PC-3 (cell line): ENCODE measurements around the gene MIPEP. TPM values are rescaled to one million over a fixed set of nuclear protein-coding genes. Genes with fewer than 3 reads are reported as not detected.

ENCODE experiments used
- ATAC-seq: fragments of 200-7000 bp; cut with Tn5 transposase; 2 replicates; pipeline ENCODE4 v1.9.1; 2020; ENCODE audit warnings: mild to moderate bottlenecking, moderate library complexity
- BruUV-seq: library from RNA; stranded (reverse); fragments of 400-500 nt; replicated peaks from 2 replicates; lab custom pipeline; 2021; lab: Mats Ljungman, UMichigan
- CTCF ChIA-PET: fragments of 300-600 bp; sonication (Branson Sonifier 250); formaldehyde crosslinking; loops from one replicate; lab custom pipeline; 2022; ENCODE audit warnings: antibody characterized with exemption; lab: Charles Lee
- POLR2A ChIA-PET: fragments of 300-600 bp; sonication (Branson Sonifier 250); formaldehyde crosslinking; loops from one replicate; lab custom pipeline; 2022; ENCODE audit warnings: antibody characterized with exemption; ENCODE audit not compliant: unreplicated experiment; lab: Charles Lee
- DNase-seq: peaks from one replicate; pipeline ENCODE4 v3.0.0-alpha.2; 2015
- H2AFZ ChIP-seq: fragments of 300-600 bp; sonication (generic); 2 replicates; pipeline ENCODE4 v1.6.0; 2016; ENCODE audit warnings: antibody characterized with exemption, low read length
- H3F3A ChIP-seq: fragments of 300-600 bp; sonication (generic); one replicate; pipeline ENCODE4 v1.6.0; 2017; ENCODE audit warnings: antibody characterized with exemption, low read length, control low read depth, mild to moderate bottlenecking; ENCODE audit not compliant: unreplicated experiment
- H3K27ac ChIP-seq: fragments of 300-600 bp; sonication (generic); 2 replicates; pipeline ENCODE4 v1.5.1; 2016; ENCODE audit warnings: mild to moderate bottlenecking, low read length
- H3K27me3 ChIP-seq: fragments of 300-600 bp; sonication (generic); 2 replicates; pipeline ENCODE4 v1.6.1; 2016; ENCODE audit warnings: low read length, mixed read lengths
- H3K36me3 ChIP-seq: fragments of 300-600 bp; sonication (generic); 2 replicates; pipeline ENCODE4 v1.6.1; 2016; ENCODE audit warnings: low read depth, mixed run types, low read length, mixed read lengths
- H3K4me1 ChIP-seq: fragments of 300-600 bp; sonication (generic); 2 replicates; pipeline ENCODE4 v1.5.1; 2016; ENCODE audit warnings: low read length; ENCODE audit not compliant: insufficient read depth
- H3K4me2 ChIP-seq: fragments of 300-600 bp; sonication (generic); 2 replicates; pipeline ENCODE4 v1.6.0; 2016; ENCODE audit warnings: low read length
- H3K4me3 ChIP-seq: fragments of 300-600 bp; sonication (generic); 2 replicates; pipeline ENCODE4 v1.5.1; 2016; ENCODE audit warnings: mild to moderate bottlenecking, low read length, mixed read lengths
- H3K79me2 ChIP-seq: fragments of 300-600 bp; sonication (generic); 2 replicates; pipeline ENCODE4 v1.6.1; 2017; ENCODE audit warnings: low read length, mixed read lengths
- H3K9ac ChIP-seq: fragments of 300-600 bp; sonication (generic); 2 replicates; pipeline ENCODE4 v1.6.0; 2016; ENCODE audit warnings: mild to moderate bottlenecking, low read length
- H3K9me2 ChIP-seq: fragments of 300-600 bp; sonication (generic); replicated peaks from 2 replicates; pipeline ENCODE4 v1.6.1; 2016; ENCODE audit warnings: mixed run types, low read length, mixed read lengths
- H3K9me3 ChIP-seq: fragments of 300-600 bp; sonication (generic); 2 replicates; pipeline ENCODE4 v1.6.1; 2016; ENCODE audit warnings: low read length, mixed read lengths
- H4K20me1 ChIP-seq: fragments of 300-600 bp; sonication (generic); 2 replicates; pipeline ENCODE4 v1.6.1; 2016; ENCODE audit warnings: low read length, mixed read lengths
- EZH2 ChIP-seq: fragments of 300-600 bp; sonication (generic); IDR thresholded peaks from one replicate; pipeline ENCODE4 v1.6.1; 2017; ENCODE audit warnings: antibody characterized with exemption, mild to moderate bottlenecking, low read length; ENCODE audit not compliant: unreplicated experiment
- EZH2phosphoT487 ChIP-seq: fragments of 300-600 bp; sonication (generic); IDR thresholded peaks from 2 replicates; pipeline ENCODE4 v1.6.1; 2018; ENCODE audit warnings: mild to moderate bottlenecking, antibody characterized with exemption, low read length, borderline replicate concordance
- intact Hi-C: fragments of 100-400 bp; cut with micrococcal nuclease; formaldehyde crosslinking; loops from 2 replicates; pipeline ENCODE4 v1.9.0; 2023
- total RNA-seq: library from RNA; depleted of rRNA; stranded (reverse); fragments of >200 nt; gene quantifications from 2 replicates; pipeline ENCODE4 v1.2.3, GENCODE V29; 2014
- TF ChIP-seq, protein P1 (sequence below): fragments of 300-600 bp; sonication (generic); conservative IDR thresholded peaks from 2 replicates; pipeline ENCODE4 v1.5.1; 2017; ENCODE audit warnings: antibody characterized with exemption, low read depth, mild to moderate bottlenecking, low read length

MIPEP gene
- total RNA-seq, 1 experiment from 2014 or later = 30.5 TPM

GRCh38 chr13:23709536-23709935, 179.7 kb downstream of the MIPEP start:
- H3K4me2 ChIP-seq = no peak overlapping the region
- peak; percentile 19 for DNase-seq
- no peak overlapping the region for H3K9ac ChIP-seq
- H3K27me3 ChIP-seq = no peaks in the 10 kb centered on the region
- BruUV-seq = no TSS peak
- H3K9me3 ChIP-seq = no peaks in the 10 kb centered on the region
- H3K36me3 ChIP-seq = no peaks in the 10 kb centered on the region
- no peak overlapping the region for H3K27ac ChIP-seq
- intact Hi-C loops = no loop called here
- ChIA-PET CTCF (interaction anchor here (1.3 kb wide), 1 partner anchor 243 kb away, joined by 3 read pairs; no protein-coding TSS in a partner anchor), POLR2A (no interaction called here)
- TF ChIP-seq EZH2 (no peak), EZH2phosphoT487 (no peak)
- TF ChIP-seq, protein P1, sequence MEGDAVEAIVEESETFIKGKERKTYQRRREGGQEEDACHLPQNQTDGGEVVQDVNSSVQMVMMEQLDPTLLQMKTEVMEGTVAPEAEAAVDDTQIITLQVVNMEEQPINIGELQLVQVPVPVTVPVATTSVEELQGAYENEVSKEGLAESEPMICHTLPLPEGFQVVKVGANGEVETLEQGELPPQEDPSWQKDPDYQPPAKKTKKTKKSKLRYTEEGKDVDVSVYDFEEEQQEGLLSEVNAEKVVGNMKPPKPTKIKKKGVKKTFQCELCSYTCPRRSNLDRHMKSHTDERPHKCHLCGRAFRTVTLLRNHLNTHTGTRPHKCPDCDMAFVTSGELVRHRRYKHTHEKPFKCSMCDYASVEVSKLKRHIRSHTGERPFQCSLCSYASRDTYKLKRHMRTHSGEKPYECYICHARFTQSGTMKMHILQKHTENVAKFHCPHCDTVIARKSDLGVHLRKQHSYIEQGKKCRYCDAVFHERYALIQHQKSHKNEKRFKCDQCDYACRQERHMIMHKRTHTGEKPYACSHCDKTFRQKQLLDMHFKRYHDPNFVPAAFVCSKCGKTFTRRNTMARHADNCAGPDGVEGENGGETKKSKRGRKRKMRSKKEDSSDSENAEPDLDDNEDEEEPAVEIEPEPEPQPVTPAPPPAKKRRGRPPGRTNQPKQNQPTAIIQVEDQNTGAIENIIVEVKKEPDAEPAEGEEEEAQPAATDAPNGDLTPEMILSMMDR = peak; percentile 29
- H3F3A ChIP-seq = no peaks in the 10 kb centered on the region
- no peaks in the 10 kb centered on the region for H3K4me1 ChIP-seq
- peak; percentile 51 for ATAC-seq
- H3K79me2 ChIP-seq = no peaks in the 10 kb centered on the region
- H3K4me3 ChIP-seq = no peak overlapping the region
- no peak overlapping the region for H2AFZ ChIP-seq
- no peaks in the 10 kb centered on the region for H4K20me1 ChIP-seq
- H3K9me2 ChIP-seq = no peaks in the 10 kb centered on the region

GRCh38 chr13:23707674-23708073, 181.5 kb downstream of the MIPEP start:
- ATAC-seq = peak; percentile 64
- H3K9ac ChIP-seq = no peak overlapping the region

DNA sequence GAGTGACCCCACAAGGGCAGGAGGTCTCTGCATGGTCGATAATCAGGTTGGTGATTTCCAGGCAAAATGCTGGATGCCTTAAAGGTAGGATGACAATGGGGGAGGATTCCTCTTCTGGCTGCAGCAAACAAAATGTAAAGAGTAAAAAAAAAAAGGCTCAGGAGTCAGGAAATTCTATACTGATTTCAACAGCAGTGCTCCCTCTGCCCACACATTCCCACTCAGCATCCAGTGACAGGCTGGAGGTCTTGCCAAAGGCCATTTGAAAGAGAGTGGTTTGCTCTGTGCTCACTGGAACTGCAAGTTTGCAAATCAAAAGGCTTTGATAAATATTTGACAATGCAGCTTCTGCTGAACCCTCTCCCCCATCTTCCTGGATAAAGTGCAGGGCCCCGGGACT, 183.6 kb downstream of the MIPEP start:
- POLR2A ChIA-PET = no interaction called here
- Histone ChIP-seq H4K20me1 (no peaks in the 10 kb centered on the region), H3K27me3 (no peaks in the 10 kb centered on the region), H3K4me1 (no peaks in the 10 kb centered on the region), H3K9ac (no peak overlapping the region), H3K27ac (no peak overlapping the region), H3K9me3 (no peaks in the 10 kb centered on the region), H3K4me2 (no peak overlapping the region), H3F3A (no peaks in the 10 kb centered on the region), H2AFZ (no peak overlapping the region), H3K9me2 (no peaks in the 10 kb centered on the region), H3K4me3 (no peak overlapping the region), H3K79me2 (no peaks in the 10 kb centered on the region), H3K36me3 (no peaks in the 10 kb centered on the region)
- DNase-seq (no peak), ATAC-seq (no peak)
- CTCF ChIA-PET = no interaction called here
- no TSS peak for BruUV-seq
- TF ChIP-seq, protein P1 = no peak
- TF ChIP-seq EZH2 (no peak), EZH2phosphoT487 (no peak)
- intact Hi-C loops = no loop called here

More at GRCh38 chr13:23707674-23708073, 181.5 kb downstream of the MIPEP start:
- Histone ChIP-seq H4K20me1 (no peaks in the 10 kb centered on the region), H3K79me2 (no peaks in the 10 kb centered on the region), H3K27ac (no peak overlapping the region), H3K36me3 (no peaks in the 10 kb centered on the region), H3K27me3 (no peaks in the 10 kb centered on the region), H3K4me2 (no peak overlapping the region), H3K9me3 (no peaks in the 10 kb centered on the region), H3K9me2 (no peaks in the 10 kb centered on the region), H3F3A (no peaks in the 10 kb centered on the region), H3K4me3 (no peak overlapping the region), H2AFZ (no peak overlapping the region), H3K4me1 (no peaks in the 10 kb centered on the region)
- BruUV-seq = no TSS peak
- no peak for TF ChIP-seq EZH2
- TF ChIP-seq, protein P1 = peak; percentile 50
- TF ChIP-seq EZH2phosphoT487 = no peak
- ChIA-PET CTCF (interaction anchor here (0.6 to 1.0 kb wide), 2 partner anchors 43 to 241 kb away, joined by 3 to 6 read pairs; no protein-coding TSS in a partner anchor), POLR2A (no interaction called here)
- intact Hi-C loops = loop anchor here (1.0 to 2.0 kb wide), 2 partner anchors 127 to 241 kb away; no protein-coding TSS in a partner anchor
- DNase-seq = peak; percentile 57
